WTC11 (cell line): Measurements from ENCODE around the gene RNF31. TPM values are rescaled to one million over a fixed set of nuclear protein-coding genes. Genes with fewer than 3 reads are reported as not detected.

ENCODE experiments used
- ATAC-seq: fragments of 200-7000 bp; cut with Tn5 transposase; 2 replicates; pipeline ENCODE4 v1.10.0; 2021; ENCODE audit warnings: mild to moderate bottlenecking, moderate library complexity
- CTCF ChIA-PET: fragments of 300-600 bp; sonication (Branson Sonifier 250); formaldehyde crosslinking; loops from one replicate; lab custom pipeline; 2021; ENCODE audit warnings: antibody characterized with exemption; lab: Charles Lee
- POLR2A ChIA-PET: fragments of 350-600 bp; sonication (Branson Sonifier 250); formaldehyde crosslinking; loops from one replicate; lab custom pipeline; 2021; ENCODE audit warnings: antibody characterized with exemption; lab: Charles Lee
- DNase-seq: peaks from one replicate; pipeline ENCODE4 v3.0.0; 2021; ENCODE audit warnings: low spot score
- H3K27ac Mint-ChIP-seq: 2 replicates; pipeline ENCODE4 v1.8.0; 2021; ENCODE audit warnings: mixed read lengths
- H3K27me3 Mint-ChIP-seq: 2 replicates; pipeline ENCODE4 v1.8.0; 2021; ENCODE audit warnings: low read depth, mild to moderate bottlenecking, moderate library complexity, mixed read lengths
- H3K36me3 Mint-ChIP-seq: 2 replicates; pipeline ENCODE4 v1.8.0; 2021; ENCODE audit warnings: mixed read lengths
- H3K4me1 Mint-ChIP-seq: 2 replicates; pipeline ENCODE4 v1.8.0; 2022; ENCODE audit warnings: mixed read lengths
- H3K4me3 Mint-ChIP-seq: 2 replicates; pipeline ENCODE4 v1.8.0; 2021; ENCODE audit warnings: mild to moderate bottlenecking, moderate library complexity, mixed read lengths
- H3K9me3 Mint-ChIP-seq: 2 replicates; pipeline ENCODE4 v1.8.0; 2021; ENCODE audit warnings: mixed read lengths
- ATF1 ChIP-seq: sonication (generic); formaldehyde crosslinking; IDR thresholded peaks from 2 replicates; pipeline ENCODE4 v1.8.1; 2023; ENCODE audit warnings: mild to moderate bottlenecking, moderate library complexity, missing genetic modification reagents
- ATF6 ChIP-seq: sonication (generic); formaldehyde crosslinking; IDR thresholded peaks from 2 replicates; pipeline ENCODE4 v1.8.1; 2023; ENCODE audit warnings: mild to moderate bottlenecking, missing genetic modification reagents
- CREB1 ChIP-seq: sonication (generic); formaldehyde crosslinking; IDR thresholded peaks from 2 replicates; pipeline ENCODE4 v1.8.0; 2023; ENCODE audit warnings: mild to moderate bottlenecking, missing genetic modification reagents
- ELF4 ChIP-seq: sonication (generic); formaldehyde crosslinking; IDR thresholded peaks from 2 replicates; pipeline ENCODE4 v1.8.1; 2022; ENCODE audit warnings: low read depth, mild to moderate bottlenecking, moderate library complexity, missing genetic modification reagents
- ETV6 ChIP-seq: sonication (generic); formaldehyde crosslinking; IDR thresholded peaks from 2 replicates; pipeline ENCODE4 v1.8.1; 2022; ENCODE audit warnings: mild to moderate bottlenecking, missing genetic modification reagents
- GTF2I ChIP-seq: fragments of 250-450 bp; sonication (Bioruptor Pico); conservative IDR thresholded peaks from 2 replicates; pipeline ENCODE4 v1.4.0; 2021; ENCODE audit warnings: mild to moderate bottlenecking
- HMGA2 ChIP-seq: fragments of 250-450 bp; sonication (Bioruptor Pico); IDR thresholded peaks from 2 replicates; pipeline ENCODE4 v1.4.0; 2021; ENCODE audit warnings: mild to moderate bottlenecking, moderate library complexity
- MLX ChIP-seq: sonication (generic); formaldehyde crosslinking; IDR thresholded peaks from 2 replicates; pipeline ENCODE4 v1.8.1; 2023; ENCODE audit warnings: mild to moderate bottlenecking, missing genetic modification reagents, moderate library complexity
- MXD4 ChIP-seq: fragments of 250-450 bp; sonication (Bioruptor Pico); IDR thresholded peaks from 2 replicates; pipeline ENCODE4 v1.8.0; 2021; ENCODE audit warnings: mild to moderate bottlenecking, moderate library complexity, borderline replicate concordance
- MYBL2 ChIP-seq: sonication (generic); formaldehyde crosslinking; IDR thresholded peaks from 2 replicates; pipeline ENCODE4 v1.8.1; 2023; ENCODE audit warnings: mild to moderate bottlenecking, moderate library complexity, missing genetic modification reagents
- NFE2L1 ChIP-seq: sonication (generic); formaldehyde crosslinking; IDR thresholded peaks from 2 replicates; pipeline ENCODE4 v1.8.1; 2023; ENCODE audit warnings: missing genetic modification reagents
- NFYB ChIP-seq: sonication (generic); formaldehyde crosslinking; conservative IDR thresholded peaks from 2 replicates; pipeline ENCODE4 v1.8.0; 2022; ENCODE audit warnings: low read depth, missing genetic modification reagents
- PRRX2 ChIP-seq: fragments of 250-450 bp; sonication (Bioruptor Pico); IDR thresholded peaks from 2 replicates; pipeline ENCODE4 v1.8.0; 2021; ENCODE audit warnings: mild to moderate bottlenecking
- RORB ChIP-seq: fragments of 250-450 bp; sonication (Bioruptor Pico); IDR thresholded peaks from 2 replicates; pipeline ENCODE4 v1.9.0; 2021; ENCODE audit warnings: mild to moderate bottlenecking
- SOX15 ChIP-seq: fragments of 250-450 bp; sonication (Bioruptor Pico); IDR thresholded peaks from 2 replicates; pipeline ENCODE4 v1.9.0; 2021; ENCODE audit warnings: mild to moderate bottlenecking
- TEAD4 ChIP-seq: sonication (generic); formaldehyde crosslinking; IDR thresholded peaks from 2 replicates; pipeline ENCODE4 v1.8.0; 2022; ENCODE audit warnings: mild to moderate bottlenecking, missing genetic modification reagents
- ZMAT4 ChIP-seq: fragments of 250-450 bp; sonication (Bioruptor Pico); IDR thresholded peaks from 2 replicates; pipeline ENCODE4 v1.9.0; 2021; ENCODE audit warnings: mild to moderate bottlenecking
- ZNF232 ChIP-seq: sonication (generic); formaldehyde crosslinking; IDR thresholded peaks from 2 replicates; pipeline ENCODE4 v1.8.0; 2022; ENCODE audit warnings: mild to moderate bottlenecking, missing genetic modification reagents
- ZNF263 ChIP-seq: sonication (generic); formaldehyde crosslinking; IDR thresholded peaks from 2 replicates; pipeline ENCODE4 v1.8.1; 2022; ENCODE audit warnings: low read depth, mild to moderate bottlenecking, moderate library complexity, missing genetic modification reagents
- ZNF317 ChIP-seq: sonication (generic); formaldehyde crosslinking; IDR thresholded peaks from 2 replicates; pipeline ENCODE4 v1.8.1; 2023; ENCODE audit warnings: low read depth, mild to moderate bottlenecking, moderate library complexity, missing genetic modification reagents, borderline replicate concordance
- total RNA-seq: library from RNA; stranded (reverse); gene quantifications from 3 replicates; pipeline ENCODE4 v1.2.3, GENCODE V29; 2021

RNF31 gene
- total RNA-seq, 1 experiment from 2014 or later: 86.2 TPM

GRCh38 chr14:24122416-24122815, 24.9 kb upstream of the RNF31 start:
- TF ChIP-seq ZNF232 (no peak), NFE2L1 (CRISPR knock-in tag) (no peak), GTF2I (no peak), ETV6 (CRISPR knock-in tag) (no peak), ATF6 (CRISPR knock-in tag) (no peak), MXD4 (CRISPR knock-in tag) (no peak), CREB1 (no peak), ZNF317 (CRISPR knock-in tag) (no peak), HMGA2 (CRISPR knock-in tag) (no peak), ELF4 (no peak), ZMAT4 (CRISPR knock-in tag) (no peak), MLX (CRISPR knock-in tag) (no peak), ATF1 (CRISPR knock-in tag) (no peak), ZNF263 (CRISPR knock-in tag) (no peak)
- ATAC-seq: no peak
- Mint-ChIP-seq H3K4me1 (no peaks in the 10 kb centered on the region), H3K9me3 (no peaks in the 10 kb centered on the region), H3K4me3 (no peak overlapping the region), H3K27ac (no peak overlapping the region), H3K36me3 (peaks cover 47% of the 10 kb centered on the region), H3K27me3 (no peaks in the 10 kb centered on the region)
- no peak for DNase-seq
- POLR2A ChIA-PET: interaction anchor here (0.6 to 2.6 kb wide), 3 partner anchors 8 to 77 kb away, joined by 5 to 10 read pairs (median 7); partner anchors contain the start of genes DCAF11, NRL and PSME1
- CTCF ChIA-PET: interaction anchor here (0.6 to 1.3 kb wide), 4 partner anchors 8 to 139 kb away, joined by 3 to 5 read pairs (median 4); no protein-coding TSS in a partner anchor

GRCh38 chr14:24122898-24123297, 24.4 kb upstream of the RNF31 start:
- Mint-ChIP-seq H3K4me1 (no peaks in the 10 kb centered on the region), H3K27me3 (no peaks in the 10 kb centered on the region), H3K27ac (no peak overlapping the region), H3K9me3 (no peaks in the 10 kb centered on the region), H3K4me3 (no peak overlapping the region), H3K36me3 (peaks cover 42% of the 10 kb centered on the region)
- no peak for DNase-seq
- CTCF ChIA-PET: interaction anchor here (0.6 kb wide), 1 partner anchor 138 kb away, joined by 4 read pairs; no protein-coding TSS in a partner anchor
- TF ChIP-seq NFYB (CRISPR knock-in tag) (no peak), PRRX2 (no peak), ZMAT4 (CRISPR knock-in tag) (no peak)
- POLR2A ChIA-PET: interaction anchor here (2.6 kb wide), 1 partner anchor 8 kb away, joined by 10 read pairs; the partner anchor contains the start of genes DCAF11 and NRL
- ATAC-seq: no peak

- no peaks in the 10 kb centered on the region for H3K4me1 Mint-ChIP-seq
- TF ChIP-seq TEAD4 (CRISPR knock-in tag) (no peak), MYBL2 (CRISPR knock-in tag) (no peak), RORB (CRISPR knock-in tag) (no peak), SOX15 (no peak)
- DNase-seq (no peak), ATAC-seq (peak; percentile 41; the same call in 1 of the 2 replicates)
- POLR2A ChIA-PET: interaction anchor here (2.6 kb wide), 1 partner anchor 9 kb away, joined by 10 read pairs; the partner anchor contains the start of genes DCAF11 and NRL
- H3K36me3 Mint-ChIP-seq: peaks cover 34% of the 10 kb centered on the region
- CTCF ChIA-PET: interaction anchor here (1.2 kb wide), 1 partner anchor 10 kb away, joined by 3 read pairs; the partner anchor contains the start of genes DCAF11 and NRL
- no peak overlapping the region for H3K27ac Mint-ChIP-seq
- H3K4me3 Mint-ChIP-seq: no peak overlapping the region
- H3K9me3 Mint-ChIP-seq: no peaks in the 10 kb centered on the region
- H3K27me3 Mint-ChIP-seq: no peaks in the 10 kb centered on the region
Measured at GRCh38 chr14:24123424-24124417, 23.6 kb upstream of the RNF31 start.
